Activated naive CD4-positive, alpha-beta T cell treated with anti-CD3 and anti-CD28 coated beads, Interleukin-2, amount 10 ng/mL, durations not matched to agents 7 days and 5 days (primary cell): Measurements from ENCODE around the gene ARHGAP44.
"Not testable (repeated sequence)": the region's sequence is repeated elsewhere in the genome, so short reads cannot be mapped to it uniquely, and the experiment has no call there.

ENCODE experiments used
- CTCF ChIA-PET: fragments of 350-600 bp; sonication (Branson Sonifier 250); formaldehyde crosslinking; loops from one replicate; lab custom pipeline; 2021; ENCODE audit warnings: antibody characterized with exemption; lab: Charles Lee
- DNase-seq: peaks from one replicate; pipeline ENCODE4 v3.0.0-alpha.2; 2020
- H3K27ac Mint-ChIP-seq: one replicate; pipeline ENCODE4 v1.8.0; 2021; ENCODE audit warnings: mild to moderate bottlenecking, moderate library complexity, mixed read lengths
- H3K27me3 Mint-ChIP-seq: one replicate; pipeline ENCODE4 v1.8.0; 2021; ENCODE audit warnings: mild to moderate bottlenecking, mixed read lengths
- H3K36me3 Mint-ChIP-seq: one replicate; pipeline ENCODE4 v1.8.0; 2021; ENCODE audit warnings: mixed read lengths
- H3K4me1 Mint-ChIP-seq: one replicate; pipeline ENCODE4 v1.8.0; 2021; ENCODE audit warnings: mixed read lengths
- H3K4me3 Mint-ChIP-seq: one replicate; pipeline ENCODE4 v1.8.0; 2021; ENCODE audit warnings: mild to moderate bottlenecking, moderate library complexity, mixed read lengths
- H3K9me3 Mint-ChIP-seq: one replicate; pipeline ENCODE4 v1.8.0; 2021; ENCODE audit warnings: mixed read lengths

Gene ARHGAP44

GRCh38 chr17:12973496-12974004 lies 184.3 kb downstream of the ARHGAP44 start:
- no peak for DNase-seq
- Mint-ChIP-seq H3K27ac (no peak overlapping the region), H3K27me3 (peaks cover 32% of the 10 kb centered on the region), H3K4me1 (no peaks in the 10 kb centered on the region), H3K36me3 (no peaks in the 10 kb centered on the region), H3K9me3 (no peaks in the 10 kb centered on the region), H3K4me3 (no peak overlapping the region)
- CTCF ChIA-PET = no interaction called here

GRCh38 chr17:12974005-12974531 lies 184.8 kb downstream of the ARHGAP44 start:
- Mint-ChIP-seq H3K9me3 (no peaks in the 10 kb centered on the region), H3K27ac (no peak overlapping the region), H3K4me3 (no peak overlapping the region), H3K4me1 (no peaks in the 10 kb centered on the region), H3K27me3 (peaks cover 32% of the 10 kb centered on the region), H3K36me3 (no peaks in the 10 kb centered on the region)
- no peak for DNase-seq
- CTCF ChIA-PET = no interaction called here

- DNase-seq = no peak
- H3K27me3 Mint-ChIP-seq = peaks cover 33% of the 10 kb centered on the region
- CTCF ChIA-PET = no interaction called here
- H3K4me1 Mint-ChIP-seq = no peaks in the 10 kb centered on the region
- H3K36me3 Mint-ChIP-seq = no peaks in the 10 kb centered on the region
- no peak overlapping the region for H3K27ac Mint-ChIP-seq
- no peak overlapping the region for H3K4me3 Mint-ChIP-seq
- H3K9me3 Mint-ChIP-seq = no peaks in the 10 kb centered on the region
Measured at GRCh38 chr17:12977008-12977751, 187.9 kb downstream of the ARHGAP44 start.

- H3K4me1 Mint-ChIP-seq, H3K9me3 Mint-ChIP-seq, H3K27ac Mint-ChIP-seq, DNase-seq, CTCF ChIA-PET, H3K36me3 Mint-ChIP-seq, H3K4me3 Mint-ChIP-seq: not testable (repeated sequence)
- peaks cover 25% of the 10 kb centered on the region for H3K27me3 Mint-ChIP-seq
Measured at GRCh38 chr17:12978787-12979186, 189.5 kb downstream of the ARHGAP44 start.

- CTCF ChIA-PET = no interaction called here
- Mint-ChIP-seq H3K4me3 (no peak overlapping the region), H3K27ac (no peak overlapping the region), H3K36me3 (no peaks in the 10 kb centered on the region), H3K9me3 (no peaks in the 10 kb centered on the region), H3K27me3 (peaks cover 20% of the 10 kb centered on the region), H3K4me1 (no peaks in the 10 kb centered on the region)
- no peak for DNase-seq
Measured at GRCh38 chr17:12979246-12979645, 189.9 kb downstream of the ARHGAP44 start.

- CTCF ChIA-PET = no interaction called here
- no peaks in the 10 kb centered on the region for H3K4me1 Mint-ChIP-seq
- no peaks in the 10 kb centered on the region for H3K36me3 Mint-ChIP-seq
- H3K27ac Mint-ChIP-seq = no peak overlapping the region
- DNase-seq = no peak
- H3K4me3 Mint-ChIP-seq = no peak overlapping the region
- peaks cover 14% of the 10 kb centered on the region for H3K27me3 Mint-ChIP-seq
- H3K9me3 Mint-ChIP-seq = no peaks in the 10 kb centered on the region
Measured at GRCh38 chr17:12979826-12980500, 190.7 kb downstream of the ARHGAP44 start.

- H3K4me1 Mint-ChIP-seq = no peaks in the 10 kb centered on the region
- CTCF ChIA-PET = interaction anchor here (1.2 kb wide), 1 partner anchor 49 kb away, joined by 3 read pairs; no protein-coding TSS in a partner anchor
- DNase-seq = no peak
- H3K4me3 Mint-ChIP-seq = no peak overlapping the region
- H3K27ac Mint-ChIP-seq = no peak overlapping the region
- H3K9me3 Mint-ChIP-seq = no peaks in the 10 kb centered on the region
- no peaks in the 10 kb centered on the region for H3K36me3 Mint-ChIP-seq
- H3K27me3 Mint-ChIP-seq = peaks cover 11% of the 10 kb centered on the region
Measured at GRCh38 chr17:12982224-12982623, 192.9 kb downstream of the ARHGAP44 start.

- no peak for DNase-seq
- H3K9me3 Mint-ChIP-seq = no peaks in the 10 kb centered on the region
- no peak overlapping the region for H3K27ac Mint-ChIP-seq
- H3K36me3 Mint-ChIP-seq = no peaks in the 10 kb centered on the region
- H3K4me1 Mint-ChIP-seq = no peaks in the 10 kb centered on the region
- H3K27me3 Mint-ChIP-seq = peaks cover 6% of the 10 kb centered on the region
- CTCF ChIA-PET = no interaction called here
- H3K4me3 Mint-ChIP-seq = no peak overlapping the region
Measured at GRCh38 chr17:12983991-12984884, 194.9 kb downstream of the ARHGAP44 start.

GRCh38 chr17:12985431-12986293 lies 196.4 kb downstream of the ARHGAP44 start:
- no peaks in the 10 kb centered on the region for H3K4me1 Mint-ChIP-seq
- H3K27me3 Mint-ChIP-seq = peaks cover 3% of the 10 kb centered on the region
- peaks cover 9% of the 10 kb centered on the region for H3K36me3 Mint-ChIP-seq
- H3K9me3 Mint-ChIP-seq = no peaks in the 10 kb centered on the region
- CTCF ChIA-PET = interaction anchor here (1.0 kb wide), 1 partner anchor 17 kb away, joined by 5 read pairs; no protein-coding TSS in a partner anchor
- H3K27ac Mint-ChIP-seq = no peak overlapping the region
- DNase-seq = no peak
- H3K4me3 Mint-ChIP-seq = no peak overlapping the region

GRCh38 chr17:12987120-12987519 lies 197.8 kb downstream of the ARHGAP44 start:
- H3K27me3 Mint-ChIP-seq = peaks cover 3% of the 10 kb centered on the region
- no peak overlapping the region for H3K27ac Mint-ChIP-seq
- H3K36me3 Mint-ChIP-seq = peaks cover 22% of the 10 kb centered on the region
- no peak overlapping the region for H3K4me3 Mint-ChIP-seq
- CTCF ChIA-PET = interaction anchor here (1.3 kb wide), 1 partner anchor 15 kb away, joined by 4 read pairs; no protein-coding TSS in a partner anchor
- no peaks in the 10 kb centered on the region for H3K4me1 Mint-ChIP-seq
- no peak for DNase-seq
- no peaks in the 10 kb centered on the region for H3K9me3 Mint-ChIP-seq

- H3K4me3 Mint-ChIP-seq = no peak overlapping the region
- peaks cover 3% of the 10 kb centered on the region for H3K27me3 Mint-ChIP-seq
- H3K36me3 Mint-ChIP-seq = peaks cover 42% of the 10 kb centered on the region
- H3K27ac Mint-ChIP-seq = peak overlapping the region; percentile 65
- CTCF ChIA-PET = no interaction called here
- no peaks in the 10 kb centered on the region for H3K9me3 Mint-ChIP-seq
- DNase-seq = no peak
- no peaks in the 10 kb centered on the region for H3K4me1 Mint-ChIP-seq
Measured at GRCh38 chr17:12990041-12990808, 200.9 kb downstream of the ARHGAP44 start.

GRCh38 chr17:12990926-12991325 lies 201.6 kb downstream of the ARHGAP44 start:
- peaks cover 3% of the 10 kb centered on the region for H3K27me3 Mint-ChIP-seq
- peaks cover 49% of the 10 kb centered on the region for H3K36me3 Mint-ChIP-seq
- no peaks in the 10 kb centered on the region for H3K9me3 Mint-ChIP-seq
- no peaks in the 10 kb centered on the region for H3K4me1 Mint-ChIP-seq
- H3K4me3 Mint-ChIP-seq = no peak overlapping the region
- CTCF ChIA-PET = no interaction called here
- DNase-seq = no peak
- H3K27ac Mint-ChIP-seq = no peak overlapping the region
